Measurements from ENCODE around the gene EVC.
A peak's percentile ranks its signal among the peaks of the same experiment; 100 is the strongest.
"Not testable (repeated sequence)": the region's sequence is repeated elsewhere in the genome, so short reads cannot be mapped to it uniquely, and the experiment has no call there.

Gene EVC

GRCh38 chr4:5845035-5845905 is 134.3 kb downstream of the EVC start:
- no peak for DNase-seq (ENCODE audit: low read depth)

- DNase-seq (ENCODE audit: low read depth): no peak
Observed at GRCh38 chr4:5851637-5852301, 140.8 kb downstream of the EVC start.

GRCh38 chr4:5852523-5853202 is 141.7 kb downstream of the EVC start:
- DNase-seq (ENCODE audit: low read depth): no peak

GRCh38 chr4:5854929-5855328 is 143.9 kb downstream of the EVC start:
- no peak for DNase-seq (ENCODE audit: low read depth)

- DNase-seq (ENCODE audit: low read depth): not testable (repeated sequence)
Observed at GRCh38 chr4:5856362-5856761, 145.4 kb downstream of the EVC start.

GRCh38 chr4:5857199-5857598 is 146.2 kb downstream of the EVC start:
- DNase-seq (ENCODE audit: low read depth): no peak

- DNase-seq (ENCODE audit: low read depth): no peak
Observed at GRCh38 chr4:5858020-5858769, 147.2 kb downstream of the EVC start.

- DNase-seq (ENCODE audit: low read depth): peak; percentile 23
Observed at GRCh38 chr4:5863461-5864113, 152.6 kb downstream of the EVC start.

Data from stimulated activated CD8-positive, alpha-beta memory T cell treated with anti-CD3 and anti-CD28 coated beads, Interleukin-4, amount 100 ng/mL, for 24 hours (primary cell).